Dermis microvascular lymphatic vessel endothelial cell (primary cell): ENCODE data around the gene MRPL21. TPM values are rescaled to one million over a fixed set of nuclear protein-coding genes. Genes with fewer than 3 reads are reported as not detected.
A peak's percentile ranks its signal among the peaks of the same experiment; 100 is the strongest.
"Not testable (repeated sequence)": the region's sequence is repeated elsewhere in the genome, so short reads cannot be mapped to it uniquely, and the experiment has no call there.

Experiments used
- DNase-seq, 2 donors: peaks; one replicate each; pipeline versions ENCODE4 v3.0.0 to v3.0.0-alpha.2; 2010; ENCODE audit warnings: low read depth in 2 of 2
- total RNA-seq: library from RNA; depleted of rRNA; stranded (reverse); fragments of >200 nt; gene quantifications from 2 replicates; pipeline ENCODE4 v1.2.1, GENCODE V29; 2014

MRPL21 gene
- total RNA-seq, 1 donor from 2014 or later = 75.1 TPM

DNA sequence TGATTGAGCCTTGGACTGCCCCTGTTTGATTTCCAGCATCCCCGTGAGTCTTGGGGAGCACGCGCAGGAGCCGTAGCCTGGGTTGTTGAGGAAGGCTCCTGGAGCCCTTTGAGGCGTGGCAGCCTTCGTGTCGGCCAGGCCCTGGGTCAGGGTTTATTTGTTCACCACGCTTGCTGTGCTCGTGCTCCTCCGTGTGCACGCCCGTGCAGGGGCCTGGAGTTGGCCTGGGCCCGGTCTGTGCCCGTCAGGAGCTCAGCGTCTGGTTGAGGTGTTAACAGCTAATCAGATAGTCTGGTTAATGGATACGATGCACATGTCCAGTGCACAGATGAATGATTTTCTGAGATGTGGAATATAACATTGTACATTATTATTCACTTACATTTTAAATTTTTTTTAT lies 8.1 kb upstream of the MRPL21 start:
- DNase-seq = no peak

DNA sequence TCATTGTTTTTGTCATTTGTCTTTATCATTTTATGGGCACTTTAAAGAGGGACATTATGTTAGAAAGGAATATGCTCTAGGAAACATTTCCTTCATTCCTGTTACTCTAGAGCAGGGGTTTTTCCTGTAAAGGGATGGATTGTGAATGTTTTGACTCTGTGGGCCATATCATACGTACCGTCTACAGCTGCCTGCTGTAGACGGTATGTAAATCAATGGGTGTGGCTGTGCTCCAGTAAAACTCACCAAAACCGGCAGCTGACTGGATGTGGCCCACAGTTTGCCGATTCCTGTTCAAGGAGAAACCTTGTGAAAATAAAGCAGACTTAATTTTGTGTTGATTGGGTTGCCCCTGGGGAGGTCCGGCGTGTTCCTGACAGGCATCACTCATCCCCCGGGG lies 7.3 kb upstream of the MRPL21 start:
- no peak for DNase-seq

DNA sequence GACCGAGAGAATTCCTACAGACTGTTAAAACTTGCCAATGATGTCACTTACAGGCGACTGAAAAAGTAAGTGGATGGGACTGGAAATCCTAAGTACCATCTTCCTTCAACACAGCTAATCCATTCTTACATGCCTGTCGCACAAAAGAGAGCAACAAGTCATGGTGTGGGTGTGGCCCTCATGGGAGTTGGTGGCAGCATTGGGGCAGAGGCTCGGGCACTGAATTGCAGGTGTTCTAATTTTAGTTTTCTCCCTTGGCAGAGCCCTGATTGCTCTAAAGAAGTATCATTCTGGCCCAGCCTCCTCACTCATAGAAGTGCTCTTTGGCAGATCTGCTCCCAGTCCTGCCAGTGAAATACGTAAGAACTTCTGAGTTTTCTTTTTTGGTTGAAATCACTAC lies 4.6 kb upstream of the MRPL21 start:
- no peak for DNase-seq

DNA sequence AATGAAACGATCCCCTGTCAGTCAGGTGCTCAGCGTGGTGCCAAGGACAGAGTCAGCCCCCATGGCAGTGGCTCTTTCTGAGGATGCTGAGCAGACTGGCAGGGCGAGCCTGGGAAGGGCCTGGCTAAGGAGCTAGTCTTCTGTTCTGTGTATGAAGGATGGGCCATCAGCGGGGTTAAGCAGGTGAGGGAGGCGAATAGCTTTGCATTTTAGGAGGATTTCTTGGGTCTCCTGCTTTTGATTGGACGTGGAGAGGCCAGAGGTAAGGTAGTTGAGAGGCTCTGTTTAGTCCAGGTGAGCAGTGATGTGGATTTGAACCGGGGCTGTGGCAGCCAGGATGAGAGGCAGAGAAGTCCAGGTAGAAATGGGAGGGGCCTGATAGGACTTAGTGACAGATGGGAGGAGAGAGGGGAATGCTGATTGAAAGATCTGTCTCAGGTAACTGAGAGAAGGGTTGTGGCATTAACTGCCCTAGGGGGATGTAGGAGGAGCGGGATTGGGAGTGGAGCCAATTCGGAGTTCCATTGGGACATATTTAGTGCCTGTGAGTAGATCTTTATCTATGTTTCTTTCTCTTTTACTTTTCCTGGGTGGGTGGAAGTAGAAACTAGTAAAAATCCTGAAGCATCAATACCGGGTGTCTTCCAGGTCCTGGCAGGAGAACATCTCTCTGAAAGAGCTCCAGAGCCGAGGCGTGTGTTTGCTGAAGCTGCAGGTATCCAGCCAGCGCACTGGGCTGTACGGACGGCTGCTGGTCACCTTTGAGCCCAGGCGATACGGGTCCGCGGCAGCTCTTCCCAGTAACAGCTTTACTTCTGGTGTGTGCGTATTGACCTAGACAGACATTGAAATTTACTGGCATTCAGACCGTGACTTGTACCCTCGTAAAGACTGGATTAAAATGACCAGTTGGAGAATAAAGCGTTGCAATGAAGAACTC lies 2.1 kb upstream of the MRPL21 start:
- no peak for DNase-seq

DNA sequence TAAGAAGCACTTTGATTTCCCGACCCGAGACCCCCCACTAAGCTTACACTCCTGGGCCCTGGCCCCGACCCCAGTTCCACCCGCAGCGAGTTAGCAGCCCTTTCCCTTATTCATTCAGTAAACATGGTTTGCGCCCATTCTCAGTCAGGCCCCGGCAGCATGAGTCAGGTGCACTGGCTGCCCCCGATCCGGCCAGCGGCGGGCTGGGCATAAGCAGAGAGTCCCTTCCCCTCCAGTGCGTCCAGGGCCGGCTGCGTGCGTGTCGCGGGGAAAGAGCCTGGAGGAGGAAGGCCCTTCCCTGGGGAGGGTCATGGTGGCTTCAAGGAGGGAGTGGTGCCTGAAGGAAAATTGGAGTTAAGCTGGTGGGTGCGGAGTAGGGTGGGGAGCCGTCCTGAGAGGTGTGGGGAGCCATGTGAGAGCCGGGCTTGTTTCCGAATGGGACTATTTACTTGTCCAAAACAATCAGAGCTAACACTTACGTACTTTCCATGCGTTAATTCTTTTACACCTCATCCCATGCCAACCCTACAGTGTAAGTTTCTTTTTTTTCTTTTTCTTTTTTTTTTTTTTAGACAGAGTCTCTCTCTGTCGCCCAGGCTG lies 716 bp upstream of the MRPL21 start:
- DNase-seq = peak in 1 of 2 donors; percentile 65

DNA sequence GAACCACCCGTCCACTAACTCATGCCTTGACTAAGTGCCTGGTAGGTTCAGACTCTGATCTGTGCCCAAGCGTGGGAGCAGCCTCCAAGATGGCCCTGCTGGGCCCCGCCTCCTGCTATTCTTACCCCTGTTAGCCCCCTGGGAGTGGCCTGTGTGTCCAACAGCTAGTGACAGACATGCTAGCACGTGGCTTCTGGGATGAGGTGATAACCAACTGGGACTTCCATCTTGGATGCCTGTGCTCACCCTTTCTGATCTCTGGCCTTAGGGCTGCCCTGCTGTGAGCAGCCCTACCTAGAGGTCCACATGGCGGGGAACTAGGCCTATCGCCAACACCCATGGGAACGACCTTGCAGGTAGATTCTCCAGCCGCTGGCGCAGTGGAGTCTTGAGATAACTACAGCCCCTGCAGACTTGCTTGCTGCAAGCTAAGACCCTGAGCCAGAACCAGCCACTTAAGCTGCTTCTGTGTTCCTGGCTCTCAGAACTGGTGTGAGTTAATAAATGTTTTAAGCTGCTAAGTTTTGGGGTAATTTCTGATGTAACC lies 2.7 kb downstream of the MRPL21 start:
- DNase-seq = no peak

DNA sequence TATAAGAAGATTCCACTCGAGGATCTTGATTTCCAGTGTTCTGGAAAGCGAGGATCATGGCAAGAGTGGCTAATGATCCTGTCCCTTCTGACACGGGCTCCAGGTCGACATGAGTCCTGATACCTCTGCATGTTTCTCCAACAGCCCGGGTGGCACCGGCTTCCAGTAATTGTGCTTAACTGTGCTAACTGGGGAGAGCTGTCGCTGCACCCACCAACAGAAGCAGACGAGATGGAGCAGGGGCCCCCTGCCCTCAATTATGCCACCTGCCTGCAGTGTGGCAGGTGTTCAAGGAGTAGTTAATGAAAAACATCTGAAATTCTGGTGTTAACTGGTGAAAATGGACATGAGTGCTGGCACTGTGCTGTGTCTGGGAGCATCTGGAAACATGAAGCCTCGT lies 6.2 kb downstream of the MRPL21 start:
- DNase-seq = no peak

DNA sequence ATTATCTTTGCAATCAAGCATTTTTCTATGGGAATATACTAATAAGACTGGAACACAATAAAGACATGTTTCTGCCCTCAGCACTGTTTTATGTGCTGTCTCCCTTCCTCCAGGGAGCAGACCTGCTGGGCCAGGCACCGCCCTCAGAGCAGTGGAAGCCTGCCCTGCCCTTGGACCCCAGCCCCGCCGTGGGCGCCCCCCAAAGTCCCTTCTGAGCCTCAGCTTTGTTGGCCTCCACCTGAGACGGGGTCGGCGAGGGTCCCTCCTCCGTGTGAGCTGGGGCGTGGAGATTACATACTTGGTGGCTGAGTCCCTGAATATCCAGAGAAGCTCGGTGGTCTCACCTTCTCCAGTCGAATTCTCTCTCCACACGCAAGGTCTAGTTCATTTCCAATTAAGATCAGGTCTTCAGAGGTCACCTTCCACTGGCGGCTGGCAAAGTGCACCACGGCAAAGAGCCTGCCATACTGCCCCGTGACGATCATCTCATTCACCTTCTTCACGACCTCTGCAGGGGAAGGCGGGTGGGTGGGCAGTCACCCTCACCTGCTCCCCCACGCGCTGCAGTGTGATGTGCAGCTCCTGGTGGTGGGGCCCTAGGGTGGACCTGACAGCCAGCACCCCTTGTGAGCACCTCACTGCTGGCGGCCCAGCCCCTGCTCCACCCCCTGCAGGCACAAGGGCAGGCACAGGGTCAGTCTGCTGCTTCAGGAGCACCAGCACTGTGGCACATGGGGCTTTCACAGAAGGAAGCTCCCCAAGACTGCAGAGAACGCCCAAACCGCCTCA lies 7.3 kb downstream of the MRPL21 start:
- no peak for DNase-seq

DNA sequence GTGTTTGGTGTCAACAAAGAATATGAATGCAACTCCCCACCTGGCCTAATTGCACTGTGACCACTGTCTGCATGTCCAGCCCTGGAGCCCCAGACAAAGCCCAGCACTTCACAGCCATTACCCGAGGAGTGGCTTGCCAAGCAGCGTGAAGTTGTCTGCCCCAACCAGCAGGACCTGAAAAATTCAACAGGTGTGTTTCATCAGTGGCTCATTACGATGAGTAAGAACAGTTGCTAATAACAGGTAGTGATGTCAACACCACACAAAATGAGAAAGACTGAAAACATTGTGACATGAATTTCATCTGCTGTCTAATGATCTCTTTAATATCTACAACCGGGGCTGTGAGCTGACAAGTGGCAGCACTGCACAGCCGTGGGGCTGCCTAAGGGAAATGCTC lies 10.3 kb downstream of the MRPL21 start:
- DNase-seq = no peak

DNA sequence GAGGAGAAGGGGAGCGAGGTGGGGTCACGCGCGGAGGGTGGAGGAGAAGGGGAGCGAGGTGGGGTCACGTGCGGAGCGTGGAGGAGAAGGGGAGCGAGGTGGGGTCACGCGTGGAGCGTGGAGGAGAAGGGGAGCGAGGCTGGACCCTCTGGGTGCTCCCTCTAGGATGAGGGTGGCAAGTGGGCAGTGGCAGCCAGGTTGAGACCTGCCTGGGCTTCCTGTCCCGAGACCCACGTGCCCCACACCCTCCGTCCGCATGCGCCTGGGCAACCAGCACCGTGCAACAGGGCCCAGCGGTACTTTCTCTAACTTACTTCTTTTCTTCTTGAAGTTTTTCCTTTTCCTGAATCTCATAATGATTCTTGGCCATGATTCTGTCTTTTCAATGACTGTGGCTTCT lies 11.1 kb downstream of the MRPL21 start:
- DNase-seq = no peak

DNA sequence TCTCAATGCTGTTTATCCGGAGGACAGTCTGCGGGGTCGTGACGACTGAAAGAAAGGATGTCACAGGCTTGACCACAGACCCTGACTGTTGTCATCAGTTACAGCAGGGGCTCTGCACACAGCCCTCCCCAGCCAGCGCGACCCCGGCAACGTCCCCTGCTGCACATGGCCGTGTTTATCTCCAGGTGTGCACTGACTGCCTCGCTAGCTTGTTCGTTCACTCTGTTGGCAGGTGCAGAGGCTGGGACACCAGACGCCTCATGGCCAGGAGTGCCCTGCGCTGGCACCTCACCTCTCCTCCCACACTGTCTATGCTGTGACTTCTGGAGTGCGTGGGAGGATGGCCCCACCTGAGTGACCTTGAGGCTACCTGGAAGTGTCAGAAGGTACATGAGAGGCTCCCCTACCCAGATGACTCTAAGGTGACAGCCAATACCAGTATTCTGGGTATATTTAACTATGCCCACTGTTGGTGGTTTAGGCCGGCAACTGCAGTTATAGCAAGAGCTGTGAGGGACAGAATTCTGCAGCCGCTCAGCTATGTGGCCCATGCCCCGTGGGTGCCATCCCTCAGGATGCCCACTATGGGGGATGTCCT lies 12.2 kb downstream of the MRPL21 start:
- DNase-seq = no peak

DNA sequence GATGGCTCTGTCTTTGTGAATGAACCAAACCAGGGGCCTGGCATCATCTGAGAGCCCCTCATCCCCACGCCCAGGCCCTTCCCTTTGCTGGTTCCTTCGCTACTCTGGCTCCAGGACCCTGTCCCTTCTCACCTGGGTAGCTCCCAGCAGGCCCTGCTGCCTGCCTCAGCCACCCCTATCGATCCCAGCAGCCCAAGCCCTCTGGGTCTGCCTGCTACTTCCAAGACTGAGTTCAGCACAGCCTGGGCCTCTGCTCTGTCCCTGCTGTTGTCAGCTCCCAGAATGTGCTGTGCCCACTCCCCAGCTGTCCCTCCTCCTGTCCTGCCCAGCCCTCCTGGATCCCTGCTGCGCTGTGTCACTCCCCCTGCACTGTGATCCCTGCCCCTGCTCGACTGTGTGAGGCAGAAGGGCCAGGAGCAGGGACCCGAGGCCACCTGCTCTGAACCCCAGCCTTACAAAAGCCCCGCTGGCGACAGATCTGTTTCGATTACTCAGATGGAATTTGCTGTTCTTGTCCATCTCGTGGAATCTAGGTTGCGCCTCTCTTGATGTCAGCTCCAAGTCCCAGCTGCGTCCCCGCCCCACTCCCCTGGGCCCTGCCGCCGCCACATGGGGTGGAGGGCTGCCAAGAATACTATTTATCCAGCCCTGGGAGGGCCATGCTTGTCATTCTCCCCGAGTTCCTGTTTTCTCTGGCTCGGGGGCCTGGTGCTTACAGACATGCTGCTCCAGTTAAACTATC lies 13.0 kb downstream of the MRPL21 start:
- DNase-seq = peak; percentile 93 to 98

DNA sequence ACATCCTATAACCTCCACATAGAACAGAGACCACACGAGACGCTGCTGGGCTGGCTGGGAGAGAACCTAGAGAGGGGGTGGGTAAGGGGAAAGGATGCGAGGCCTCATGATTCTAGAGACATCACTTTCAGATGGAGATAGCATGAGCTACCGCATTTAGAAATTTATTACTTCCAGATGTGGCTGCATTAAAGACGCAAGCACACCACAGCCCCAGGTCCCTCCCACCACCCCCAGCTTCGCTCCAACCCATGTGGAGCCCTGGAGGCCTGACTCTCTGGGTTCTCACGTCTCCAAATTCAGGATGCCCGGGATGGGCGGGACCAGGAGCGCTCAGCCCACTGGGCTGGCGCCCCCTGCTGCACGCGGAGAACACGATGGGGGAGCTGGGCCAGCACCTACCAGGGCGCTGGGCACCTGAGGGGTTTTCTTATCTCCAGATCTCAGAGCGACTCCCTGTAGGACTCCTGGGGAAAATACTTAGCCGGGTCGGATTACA lies 13.6 kb downstream of the MRPL21 start:
- DNase-seq = peak in 1 of 2 donors; percentile 35

DNA sequence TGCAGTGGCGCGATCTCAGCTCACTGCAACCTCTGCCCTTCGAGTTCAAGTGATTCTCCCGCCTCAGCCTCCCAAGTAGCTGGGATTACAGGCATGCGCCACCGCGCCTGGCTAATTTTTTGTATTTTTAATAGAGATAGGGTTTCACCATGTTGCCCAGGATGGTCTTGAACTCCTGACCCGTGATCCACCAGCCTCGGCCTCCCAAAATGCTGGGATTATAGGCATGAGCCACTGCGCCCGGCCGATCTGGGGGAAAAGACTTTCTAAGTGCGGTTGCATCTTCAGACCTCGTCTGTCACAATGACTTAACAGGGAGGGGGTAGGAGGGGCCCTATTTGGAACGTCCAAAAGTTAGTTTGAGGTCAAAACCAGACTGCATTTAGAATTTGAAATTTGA lies 18.8 kb downstream of the MRPL21 start:
- DNase-seq = not testable (repeated sequence)

DNA sequence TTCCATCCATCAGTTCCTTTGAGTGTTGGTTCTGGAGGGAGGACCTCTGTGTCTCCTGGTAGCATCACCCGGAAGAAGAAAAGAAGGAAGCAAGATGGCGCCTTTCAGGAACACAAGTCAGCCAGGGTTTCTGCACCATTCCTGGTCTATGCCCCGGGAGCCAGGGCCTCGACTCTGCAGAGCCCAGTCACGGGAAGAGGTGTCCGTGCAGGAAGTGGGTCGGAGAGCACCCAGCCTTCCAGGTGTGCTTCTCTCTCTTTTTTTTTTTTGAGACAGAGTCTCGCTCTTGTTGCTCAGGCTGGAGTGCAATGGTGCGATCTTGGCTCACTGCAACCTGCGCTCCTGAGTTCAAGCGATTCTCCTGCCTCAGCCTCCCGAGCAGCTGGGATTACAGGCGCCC lies 21.2 kb downstream of the MRPL21 start:
- no peak for DNase-seq

DNA sequence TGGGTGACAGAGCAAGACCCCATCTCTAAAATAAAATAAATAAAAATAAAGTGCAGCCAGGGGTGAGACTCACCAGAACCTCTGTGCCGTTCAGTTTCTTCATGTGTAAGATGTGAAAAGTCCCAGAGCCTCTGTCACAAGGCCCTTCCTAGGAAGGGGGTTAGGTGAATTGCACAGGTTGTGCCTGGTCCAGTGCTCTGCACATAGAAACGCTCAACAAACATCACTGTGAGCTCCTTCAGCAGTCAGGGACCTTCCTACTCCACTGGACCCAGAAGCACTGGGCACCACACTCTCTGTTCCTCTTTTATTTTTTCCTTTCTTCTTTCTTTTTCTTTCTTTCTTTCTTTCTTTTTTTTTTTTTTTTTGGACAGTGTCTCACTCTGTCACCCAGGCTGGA lies 22.3 kb downstream of the MRPL21 start:
- DNase-seq = no peak

DNA sequence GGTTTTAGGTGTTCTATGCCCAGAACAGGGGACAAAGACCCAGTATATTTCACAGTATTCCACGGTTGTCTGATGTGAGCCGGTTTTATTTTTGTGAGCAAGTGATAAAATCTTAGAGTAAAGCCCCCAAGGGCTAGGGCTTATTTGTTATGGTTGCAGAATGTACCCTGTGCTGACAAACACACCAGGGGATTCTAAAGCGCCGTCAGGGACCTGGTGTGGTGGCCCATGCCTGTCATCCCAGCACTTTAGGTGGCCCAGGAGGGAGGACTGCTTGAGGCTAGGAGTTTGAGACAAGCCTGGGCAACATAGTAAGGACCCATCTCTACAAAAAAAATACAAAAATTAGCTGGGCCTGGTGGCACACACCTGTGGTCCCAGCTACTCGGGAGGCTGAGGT lies 22.8 kb downstream of the MRPL21 start:
- DNase-seq = no peak

DNA sequence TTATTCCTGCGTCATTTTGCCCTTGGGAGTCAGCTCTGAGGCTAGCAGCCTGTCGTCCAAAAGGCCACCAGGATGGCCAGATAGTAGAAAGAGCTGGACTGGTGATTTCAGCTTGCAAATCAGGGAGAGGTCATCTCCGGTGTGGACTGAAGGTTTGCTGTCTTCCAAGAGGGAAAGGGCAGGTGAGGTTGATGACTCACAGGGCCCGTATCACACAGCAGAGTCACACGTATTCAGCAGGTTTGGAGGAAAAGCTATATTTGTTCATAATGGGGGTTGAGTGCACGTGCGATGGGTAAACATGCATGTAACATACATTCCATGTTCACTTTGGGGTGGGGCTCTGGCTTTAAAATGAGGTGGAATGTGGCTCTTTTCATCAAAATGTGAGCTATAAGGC lies 25.6 kb downstream of the MRPL21 start:
- DNase-seq = peak; percentile 46 to 59

DNA sequence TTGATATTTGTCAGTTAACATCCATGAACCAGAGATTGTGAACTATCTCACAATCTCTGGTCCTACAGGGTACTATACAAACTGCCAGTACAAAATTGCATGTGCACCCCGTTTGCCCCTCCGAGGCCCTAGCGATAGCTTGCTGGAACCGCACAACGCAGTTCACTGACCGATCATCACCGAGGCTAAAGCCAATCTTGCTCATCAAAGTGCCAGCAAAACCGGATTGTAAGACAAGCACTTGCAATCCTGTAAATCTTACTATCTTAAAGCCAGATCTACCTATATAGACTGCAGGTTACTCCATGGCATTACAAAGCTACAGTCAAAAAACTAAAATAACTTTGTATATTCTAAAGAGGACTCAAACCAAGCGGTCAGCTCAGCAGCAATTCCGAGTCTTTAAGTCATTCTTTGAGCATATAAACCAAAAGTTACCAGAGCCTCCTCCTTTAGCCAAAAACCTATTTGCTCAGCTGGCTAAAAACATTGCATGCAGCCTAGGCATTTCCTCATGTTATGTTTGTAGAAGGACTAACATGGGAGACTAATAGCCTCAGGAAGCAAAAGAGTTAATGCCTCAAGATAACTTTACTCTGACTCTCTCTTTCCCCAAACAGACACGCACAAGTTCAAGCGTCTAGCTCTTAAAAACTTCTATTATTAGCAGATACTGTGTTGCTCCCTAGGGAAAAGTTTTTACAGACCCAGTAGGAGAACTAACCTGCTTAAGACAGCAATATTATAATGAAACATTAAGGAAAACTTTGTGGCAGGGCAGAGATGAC lies 31.2 kb downstream of the MRPL21 start:
- peak in 1 of 2 donors; percentile 76 for DNase-seq

DNA sequence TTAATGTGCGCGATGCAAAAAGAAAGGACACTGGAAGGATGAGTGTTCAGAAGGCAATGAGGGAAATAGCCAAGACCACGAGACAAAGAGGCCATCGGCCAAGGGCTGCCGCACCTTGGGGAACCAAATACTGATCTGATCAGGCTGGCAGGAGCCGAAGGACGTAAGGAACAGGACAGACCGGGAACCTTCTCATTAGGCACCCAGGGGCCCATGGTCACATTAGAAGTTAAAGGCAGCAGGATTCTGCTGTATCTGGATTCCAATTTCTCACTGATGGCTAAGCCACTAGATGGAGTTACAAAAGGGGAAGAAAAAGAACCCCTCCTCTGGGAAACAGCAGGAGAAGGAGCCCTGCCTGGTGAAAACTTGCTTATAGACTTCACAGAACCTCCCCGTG lies 33.2 kb downstream of the MRPL21 start:
- DNase-seq = peak in 1 of 2 donors; percentile 33
